Sigmoid colon (tissue), 4 donors: ENCODE measurements around the gene POMC.
"Not testable (repeated sequence)": the region's sequence is repeated elsewhere in the genome, so short reads cannot be mapped to it uniquely, and the experiment has no call there.

ENCODE experiments used
- POLR2AphosphoS5 ChIP-seq, 4 donors: sonication (generic); formaldehyde crosslinking; IDR thresholded peaks; one replicate each; pipeline ENCODE4 v1.6.1; 2017; ENCODE audit warnings: antibody characterized with exemption in 4 of 4
- TF ChIP-seq, protein P1 (sequence below), 4 experiments: fragments of 450-650 bp in 3 of 4; fragments of 200-600 bp in 1 of 4; IDR thresholded peaks; one replicate each; pipeline ENCODE4 v1.5.1; 2016 to 2019; ENCODE audit warnings: antibody characterized with exemption in 4 of 4, mild to moderate bottlenecking in 3 of 4, moderate library complexity in 2 of 4

- TF ChIP-seq, protein P1, sequence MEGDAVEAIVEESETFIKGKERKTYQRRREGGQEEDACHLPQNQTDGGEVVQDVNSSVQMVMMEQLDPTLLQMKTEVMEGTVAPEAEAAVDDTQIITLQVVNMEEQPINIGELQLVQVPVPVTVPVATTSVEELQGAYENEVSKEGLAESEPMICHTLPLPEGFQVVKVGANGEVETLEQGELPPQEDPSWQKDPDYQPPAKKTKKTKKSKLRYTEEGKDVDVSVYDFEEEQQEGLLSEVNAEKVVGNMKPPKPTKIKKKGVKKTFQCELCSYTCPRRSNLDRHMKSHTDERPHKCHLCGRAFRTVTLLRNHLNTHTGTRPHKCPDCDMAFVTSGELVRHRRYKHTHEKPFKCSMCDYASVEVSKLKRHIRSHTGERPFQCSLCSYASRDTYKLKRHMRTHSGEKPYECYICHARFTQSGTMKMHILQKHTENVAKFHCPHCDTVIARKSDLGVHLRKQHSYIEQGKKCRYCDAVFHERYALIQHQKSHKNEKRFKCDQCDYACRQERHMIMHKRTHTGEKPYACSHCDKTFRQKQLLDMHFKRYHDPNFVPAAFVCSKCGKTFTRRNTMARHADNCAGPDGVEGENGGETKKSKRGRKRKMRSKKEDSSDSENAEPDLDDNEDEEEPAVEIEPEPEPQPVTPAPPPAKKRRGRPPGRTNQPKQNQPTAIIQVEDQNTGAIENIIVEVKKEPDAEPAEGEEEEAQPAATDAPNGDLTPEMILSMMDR (IDR thresholded peaks at IDR 0.05), result not testable (repeated sequence)
- not testable (repeated sequence) for TF ChIP-seq POLR2AphosphoS5 (IDR thresholded peaks at IDR 0.05)
Measured at GRCh38 chr2:25210923-25211322, 42.5 kb upstream of the POMC start.
